CD4-positive, alpha-beta T cell treated with Interleukin-6 at 100 ng/mL for 8 hours (primary cell): ENCODE data around the gene PFKM.

ENCODE experiments used
- DNase-seq: peaks from one replicate; pipeline ENCODE4 v3.0.0-alpha.2; 2020; ENCODE audit warnings: mixed read lengths, low spot score

The PFKM gene

DNA sequence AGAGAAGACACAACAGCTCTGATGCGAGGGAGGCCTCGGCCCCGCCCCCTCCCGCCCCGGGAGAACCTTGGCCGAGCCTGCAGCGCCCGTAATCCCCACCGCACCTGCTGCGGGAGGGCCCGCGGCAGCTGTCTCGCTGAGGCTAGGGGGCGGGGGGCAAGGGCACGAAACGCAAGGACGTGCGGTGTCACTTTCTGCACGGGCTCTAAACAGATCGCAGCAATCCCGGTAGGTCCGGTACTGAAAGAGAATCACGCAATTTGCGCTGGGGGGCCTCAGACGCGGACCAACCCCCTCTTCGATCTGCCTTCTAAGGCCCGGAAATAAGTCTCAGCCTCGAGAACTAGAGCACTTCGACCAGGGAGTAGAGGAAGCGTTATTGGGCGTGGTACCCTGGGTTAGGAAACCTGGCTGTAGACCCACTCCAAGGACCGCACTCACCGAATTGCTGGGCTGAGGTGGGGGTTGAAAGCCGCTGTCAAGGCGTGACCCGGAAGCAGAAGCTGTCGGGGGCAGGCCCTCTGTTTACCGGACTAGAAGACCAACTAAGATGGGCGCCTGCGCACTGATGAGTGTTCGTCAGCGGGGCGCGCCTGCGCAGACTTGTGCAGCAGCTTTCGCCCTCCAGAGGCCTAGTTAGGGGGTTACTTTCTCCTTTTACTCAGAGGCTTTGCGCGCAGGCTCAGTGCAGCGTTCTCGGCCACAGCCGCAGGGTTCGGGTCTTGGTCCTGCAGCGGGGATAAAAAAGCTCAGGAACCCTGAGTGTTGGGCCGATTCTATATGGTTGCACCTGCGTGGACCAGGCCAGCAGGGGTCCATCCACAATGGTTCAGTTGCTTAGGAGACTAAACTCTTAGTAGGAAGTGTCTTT is 38.1 kb downstream of the PFKM start, which contains the start of gene ASB8:
Gene ASB8 (minus strand): TSS at position 498 of the 871 bp plus-strand sequence. CDS start 4,019 bp downstream, outside the sequence.
- peak; percentile 99 for DNase-seq

DNA sequence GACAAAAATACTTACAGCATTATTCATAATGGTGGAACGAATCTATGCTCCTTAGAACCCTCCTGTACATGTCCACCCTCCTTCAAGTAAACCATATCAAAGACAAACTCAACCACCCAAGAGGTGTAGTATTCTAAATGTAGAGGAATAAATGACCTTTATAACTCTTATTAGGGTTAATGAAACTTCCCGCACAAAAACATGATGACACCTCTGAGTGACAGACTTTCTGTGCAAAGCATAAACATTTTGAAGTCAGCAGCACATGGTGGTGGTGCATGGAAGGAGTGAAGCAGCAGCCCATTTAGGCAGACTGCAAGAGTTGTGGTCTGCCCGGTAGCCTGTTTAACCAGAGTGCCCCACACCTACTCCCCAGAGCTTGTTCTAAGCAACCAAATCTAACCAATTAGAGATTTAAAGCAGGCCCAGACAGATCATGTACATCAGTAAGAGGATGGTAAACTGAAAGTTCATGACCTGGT is 38.8 kb downstream of the PFKM start:
- DNase-seq = no peak

DNA sequence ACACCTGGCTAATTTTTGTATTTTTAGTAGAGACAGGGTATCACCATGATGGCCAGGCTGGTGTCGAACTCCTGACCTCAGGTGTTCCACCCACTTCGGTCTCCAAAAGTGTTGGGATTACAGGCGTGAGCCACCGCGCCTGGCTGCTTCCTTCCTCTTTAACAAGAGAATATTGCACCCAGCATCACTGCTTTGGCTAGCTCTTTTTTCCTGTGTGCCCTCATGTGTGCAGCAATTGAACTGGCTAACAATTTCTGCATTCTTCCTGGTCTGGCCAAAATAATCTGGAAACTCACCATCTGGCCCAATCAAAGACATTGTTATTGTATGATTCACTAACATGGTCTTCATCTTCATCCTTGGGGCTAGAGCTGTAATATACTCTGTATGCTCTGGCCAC is 40.9 kb downstream of the PFKM start:
- no peak for DNase-seq

DNA sequence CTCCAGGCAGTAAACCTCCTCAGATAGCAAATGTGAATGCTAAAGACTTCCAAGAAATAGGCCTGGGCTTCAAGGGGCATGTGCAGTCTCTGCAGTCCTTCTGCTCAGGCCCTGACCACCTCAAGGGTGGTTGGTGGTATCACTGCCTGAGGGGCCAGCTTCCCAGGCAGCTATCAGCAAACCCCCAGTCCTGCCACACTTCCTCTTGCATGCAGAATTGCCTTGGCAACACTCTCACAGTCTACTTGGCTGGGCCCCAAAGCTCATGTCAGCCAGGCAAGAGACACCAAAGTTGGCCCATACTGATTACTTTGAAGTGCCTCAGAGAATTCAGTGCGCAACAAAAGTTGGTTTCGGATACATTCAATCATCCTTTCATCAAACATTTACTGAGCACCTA is 41.6 kb downstream of the PFKM start:
- no peak for DNase-seq

DNA sequence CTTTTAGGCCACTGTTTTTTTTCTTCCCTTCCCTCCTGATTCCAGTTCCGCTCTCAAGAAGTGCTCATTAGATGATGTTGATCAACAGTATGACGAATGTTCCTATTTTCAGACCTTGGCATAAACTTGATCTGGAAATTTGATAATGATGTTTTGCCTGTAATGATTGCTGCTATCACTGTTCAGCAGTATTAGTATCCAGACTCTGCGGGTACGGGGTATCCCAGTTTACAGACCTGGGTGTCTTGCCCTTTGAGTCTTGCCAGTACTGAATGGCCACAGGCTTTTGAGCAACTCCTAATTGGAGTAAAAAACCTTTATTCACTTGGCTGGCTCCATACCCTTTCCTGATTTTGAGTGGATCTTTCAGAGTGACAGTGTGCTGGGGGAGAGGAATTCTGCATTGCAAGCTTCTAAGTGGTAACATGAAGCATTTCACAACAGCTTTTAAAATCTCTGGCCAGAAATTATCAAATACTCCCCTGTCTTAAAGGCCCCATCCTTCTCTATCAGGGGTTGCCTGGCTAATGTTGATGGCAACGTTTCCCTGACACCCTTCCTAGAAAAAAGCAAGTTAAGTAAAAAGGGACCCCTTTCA is 44.1 kb downstream of the PFKM start:
- no peak for DNase-seq

DNA sequence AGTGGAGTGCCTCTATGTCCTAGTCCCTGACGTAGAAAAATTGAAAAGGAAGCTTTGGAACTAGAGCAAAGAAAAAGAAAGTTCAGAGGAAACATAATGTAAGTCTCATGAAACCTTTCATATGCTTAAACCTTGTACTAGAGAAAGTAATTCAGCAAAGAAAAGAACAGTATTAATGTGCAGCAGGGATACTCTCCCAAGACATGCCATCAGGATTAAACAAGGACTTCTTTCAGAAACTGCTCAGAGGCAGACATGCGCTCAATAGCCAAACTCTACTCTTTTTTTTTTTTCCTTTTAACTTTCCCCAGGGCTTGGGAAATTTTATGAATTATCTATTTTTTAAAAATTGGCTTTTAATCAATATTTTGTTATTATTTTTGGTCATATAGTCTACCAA is 45.3 kb downstream of the PFKM start:
- no peak for DNase-seq

DNA sequence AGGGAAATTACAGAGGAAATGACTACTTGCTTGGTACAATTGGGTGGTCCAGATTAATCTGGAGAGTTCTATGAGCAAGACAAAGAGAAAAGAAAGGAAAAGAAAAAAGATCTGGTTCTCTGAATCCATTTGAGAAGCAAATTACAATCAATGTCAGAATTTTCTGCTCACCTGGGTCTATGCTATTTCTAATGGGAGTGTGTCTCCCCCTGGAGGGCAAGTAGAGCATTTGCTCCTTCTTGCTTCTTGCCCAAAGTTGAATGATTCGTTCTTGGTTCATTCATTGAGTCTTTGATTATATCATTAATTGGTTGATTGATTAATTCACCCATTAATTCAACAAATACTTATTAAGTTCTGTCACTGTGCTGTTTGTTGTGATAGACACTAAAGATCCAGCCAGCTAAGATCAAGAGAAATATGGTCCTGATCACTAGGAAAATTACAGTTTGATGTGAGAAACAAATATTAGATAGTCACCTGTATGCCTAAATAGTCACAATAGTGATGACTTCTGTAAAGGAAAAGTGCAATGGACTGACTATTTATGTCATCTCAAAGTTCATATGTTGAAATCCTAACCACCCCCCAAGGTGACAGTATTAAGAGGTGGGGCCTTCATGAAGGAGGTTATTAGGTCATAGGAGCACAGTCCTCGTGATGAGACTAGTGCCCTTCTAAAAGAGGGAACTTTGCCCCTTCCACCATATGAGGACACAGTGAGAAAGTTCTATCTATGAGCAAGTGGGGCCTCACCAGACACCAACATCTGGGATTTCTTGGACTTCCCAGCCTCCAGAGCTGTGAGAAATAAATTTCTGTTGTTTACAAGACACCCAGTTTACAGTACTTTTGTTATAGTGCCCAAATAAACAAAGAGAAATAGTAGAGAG is 46.2 kb downstream of the PFKM start:
- peak; percentile 71 for DNase-seq

DNA sequence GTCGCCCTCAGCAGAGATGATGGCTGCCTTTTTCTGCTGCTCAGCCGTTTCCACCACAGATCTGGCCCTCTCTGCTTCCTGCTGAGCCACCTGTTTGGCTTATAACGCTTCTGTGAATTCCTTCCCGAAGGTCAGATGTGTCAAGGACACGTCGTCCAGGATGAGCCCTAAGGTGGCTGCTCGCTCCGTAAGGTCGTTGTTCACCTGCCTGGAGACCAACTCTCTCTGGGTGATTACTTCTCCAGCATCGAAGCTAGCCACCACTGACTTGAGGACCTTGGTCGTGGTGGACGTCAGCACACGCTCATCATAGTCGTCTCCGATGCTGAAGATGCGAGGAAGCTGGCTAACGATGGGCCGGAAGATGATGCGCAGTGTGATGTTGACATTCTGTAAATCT is 49.8 kb downstream of the PFKM start:
- no peak for DNase-seq

DNA sequence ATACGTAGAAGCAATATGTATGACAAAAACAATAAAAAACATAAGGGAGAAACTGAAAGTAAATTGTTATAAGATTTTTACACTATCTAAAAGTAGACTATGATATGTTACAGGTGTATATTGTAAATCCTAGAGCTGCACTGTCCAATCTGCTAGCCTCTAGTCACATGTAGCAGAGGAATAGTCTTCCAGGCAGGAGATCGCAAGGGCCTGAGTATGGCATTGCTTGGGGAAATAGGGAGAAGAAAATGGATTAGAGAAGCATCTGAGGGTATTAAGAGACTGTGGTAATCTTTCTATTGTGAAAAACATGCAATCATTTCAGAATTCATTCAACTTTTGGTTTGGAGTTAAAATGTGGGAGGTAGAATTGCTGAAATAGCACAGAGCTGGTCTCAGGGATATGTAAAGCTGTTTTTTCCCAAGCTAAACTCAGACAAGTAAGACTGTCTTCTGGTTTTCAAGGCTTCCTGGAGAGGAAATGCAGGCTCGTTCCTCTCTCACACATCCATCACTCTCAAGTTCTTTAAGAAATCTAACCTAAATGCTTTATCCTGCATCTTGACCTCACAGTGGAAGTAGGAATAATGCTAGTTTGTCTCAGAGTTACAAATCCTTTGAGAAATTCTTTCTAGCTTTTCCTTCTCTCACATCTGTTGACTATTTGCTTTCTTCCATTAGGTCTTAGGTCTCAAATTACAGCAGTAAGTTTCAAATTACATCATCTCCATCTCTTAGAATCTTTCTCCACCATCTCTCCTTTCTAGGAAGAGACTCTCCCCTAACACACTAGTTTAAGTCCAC is 56.7 kb downstream of the PFKM start:
- DNase-seq = no peak

DNA sequence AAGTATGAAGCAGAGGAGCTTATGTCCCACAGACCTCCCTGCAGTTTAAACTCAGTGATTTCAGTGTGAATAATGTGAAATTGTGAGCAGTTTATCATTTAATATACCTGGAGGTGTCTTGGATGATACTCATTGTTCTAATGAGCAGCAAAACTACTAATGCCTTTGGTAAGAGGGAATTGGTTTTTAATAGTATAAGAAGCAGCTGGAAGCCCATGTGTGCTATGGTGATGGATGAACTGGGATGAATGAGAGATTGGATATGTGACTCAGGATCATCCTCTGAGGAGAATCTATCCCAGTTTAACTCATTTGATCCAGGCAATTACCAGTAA is 57.2 kb downstream of the PFKM start:
- DNase-seq = no peak

DNA sequence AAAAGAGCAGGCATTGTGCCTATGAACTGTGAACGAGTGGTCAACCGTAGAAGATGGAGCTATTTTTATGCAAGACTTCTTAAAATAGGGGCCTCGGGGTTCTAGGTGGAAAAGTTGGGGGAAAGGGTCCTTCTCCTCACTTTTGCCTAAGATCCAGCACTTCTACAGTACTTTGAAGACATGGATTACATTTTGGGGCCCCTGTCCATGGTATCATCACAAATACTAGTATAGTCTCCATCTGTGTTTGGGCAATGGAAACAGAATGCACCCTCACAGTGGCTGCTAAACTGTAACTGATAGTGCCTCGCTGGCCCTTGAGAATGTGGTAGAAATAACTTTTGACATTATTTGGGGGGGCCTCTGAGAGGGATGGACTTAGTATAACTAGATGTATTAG is 58.8 kb downstream of the PFKM start:
- no peak for DNase-seq

DNA sequence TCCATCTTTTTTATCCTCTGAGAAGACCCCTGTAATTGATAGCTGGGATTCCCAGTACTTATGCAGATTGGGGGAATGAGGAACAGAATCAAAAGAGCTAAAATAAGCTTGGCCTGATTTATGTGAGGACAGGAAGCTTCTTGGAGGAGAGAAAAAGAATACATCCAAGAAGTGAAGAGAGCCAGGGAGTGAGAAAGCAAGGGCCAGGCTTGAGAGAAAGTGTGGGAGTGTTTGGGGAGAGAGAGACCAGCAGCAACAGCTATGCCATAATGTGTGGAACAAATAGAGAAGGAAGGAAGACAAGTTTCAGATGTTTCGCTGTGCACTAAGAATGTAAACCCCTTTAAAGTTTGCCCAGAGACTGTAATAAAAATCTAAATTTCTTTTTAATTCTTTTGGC is 60.3 kb downstream of the PFKM start:
- no peak for DNase-seq

DNA sequence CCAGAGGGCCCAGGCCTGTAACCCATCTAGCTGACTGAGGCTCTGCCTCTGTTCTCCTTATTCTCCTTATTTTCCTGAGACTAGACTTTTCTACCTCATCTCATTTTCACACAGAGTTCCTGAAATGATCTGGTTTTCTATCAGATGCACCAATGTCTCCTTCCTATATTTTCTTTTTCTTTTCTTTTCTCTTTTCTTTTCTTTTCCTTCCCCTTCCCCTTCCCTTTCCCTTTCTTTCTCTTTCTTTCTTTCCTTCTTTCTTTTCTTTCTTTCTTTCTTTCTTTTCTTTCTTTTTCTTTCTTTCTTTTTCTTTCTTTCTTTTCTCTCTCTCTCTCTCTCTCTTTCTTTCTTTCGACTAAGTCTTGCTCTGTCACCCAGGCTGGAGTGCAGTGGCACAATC is 61.3 kb downstream of the PFKM start:
- DNase-seq = no peak

DNA sequence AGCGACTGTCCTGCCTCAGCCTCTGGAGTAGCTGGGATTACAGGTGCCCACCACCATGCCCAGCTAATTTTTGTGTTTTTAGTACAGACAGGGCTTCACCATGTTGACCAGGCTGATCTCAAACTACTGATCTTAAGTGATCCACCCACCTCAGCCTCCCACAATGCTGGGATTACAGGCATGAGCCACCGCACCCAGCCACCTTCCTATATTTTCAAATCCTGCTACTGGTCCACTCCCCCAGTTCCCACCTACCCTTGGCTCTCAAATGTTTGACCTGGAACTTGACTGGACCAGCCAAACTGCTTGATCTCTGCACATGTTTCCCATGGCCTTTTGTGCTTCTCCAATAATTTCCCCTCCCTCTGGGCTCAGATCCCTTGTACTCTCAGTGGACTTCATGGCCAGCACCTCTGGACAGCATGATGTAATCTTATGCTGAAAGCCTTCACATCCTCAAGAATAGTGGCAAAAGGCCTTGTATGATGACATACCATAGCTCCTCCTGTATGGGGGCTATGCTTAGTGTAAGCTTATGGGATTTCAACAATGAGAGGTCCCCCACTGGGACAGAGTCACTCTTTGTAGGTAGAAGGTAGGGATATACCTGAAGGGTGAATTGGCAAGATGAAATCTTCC is 61.8 kb downstream of the PFKM start:
- DNase-seq = no peak

DNA sequence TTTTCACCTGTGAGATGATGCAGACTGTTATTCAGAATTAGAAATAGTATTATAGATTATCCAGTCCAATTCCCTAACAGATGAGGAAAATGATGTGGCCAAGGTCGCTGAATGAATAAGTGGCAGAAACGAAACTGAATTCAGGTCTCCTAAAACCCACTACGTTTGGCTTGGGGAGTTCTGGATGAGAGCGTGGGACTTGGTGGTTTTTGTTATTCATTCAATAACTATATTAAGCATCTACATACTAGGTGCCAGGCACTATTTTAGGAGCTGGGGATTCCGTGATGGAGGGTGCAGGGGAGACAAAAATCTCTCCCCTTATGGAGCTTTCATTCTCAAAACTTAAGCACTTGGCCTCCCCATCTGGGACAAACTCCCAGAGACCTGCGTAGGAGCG is 63.5 kb downstream of the PFKM start:
- DNase-seq = no peak

DNA sequence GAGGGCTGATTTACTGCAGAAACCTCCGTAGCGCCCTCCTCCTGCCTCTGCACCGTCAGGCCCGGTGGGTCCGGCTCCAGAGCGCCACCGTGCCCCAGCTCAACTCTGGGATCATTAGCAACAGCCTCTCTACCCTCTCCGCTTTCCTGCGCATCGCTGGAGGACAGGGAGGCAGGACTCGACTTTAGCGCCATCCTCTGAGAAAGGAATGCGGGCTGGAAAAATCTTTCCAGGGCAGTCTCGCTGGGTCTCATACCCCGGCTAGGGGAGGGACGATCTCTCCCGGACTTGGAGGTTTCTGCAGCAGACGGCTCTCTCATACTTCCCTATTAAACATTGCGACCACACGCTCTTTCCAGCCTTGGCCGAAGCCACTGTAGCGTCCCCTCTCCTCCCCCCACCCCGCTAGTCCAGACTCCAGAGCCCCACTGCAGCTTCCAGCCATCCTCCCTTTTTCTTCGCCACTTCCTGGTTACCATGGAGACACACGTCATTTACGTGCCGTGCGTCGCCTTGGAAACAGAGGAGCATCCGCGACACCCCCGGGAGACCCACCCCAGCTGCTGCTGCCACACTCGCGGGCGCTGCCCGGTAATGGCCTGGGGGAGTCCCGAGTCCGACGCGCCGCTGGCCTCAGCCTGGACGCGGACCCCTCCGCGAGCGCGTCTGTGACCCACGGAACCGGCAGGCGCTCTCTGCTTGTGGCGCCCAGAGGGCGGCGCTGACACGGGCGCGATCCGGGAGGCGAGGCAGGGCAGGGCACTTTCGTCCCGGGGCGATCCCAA is 64.1 kb downstream of the PFKM start, which contains the start of gene CCDC184:
Gene CCDC184 (plus strand): TSS at position 554 of the 785 bp plus-strand sequence. CDS start 479 bp downstream, outside the sequence.
- peak; percentile 76 for DNase-seq

DNA sequence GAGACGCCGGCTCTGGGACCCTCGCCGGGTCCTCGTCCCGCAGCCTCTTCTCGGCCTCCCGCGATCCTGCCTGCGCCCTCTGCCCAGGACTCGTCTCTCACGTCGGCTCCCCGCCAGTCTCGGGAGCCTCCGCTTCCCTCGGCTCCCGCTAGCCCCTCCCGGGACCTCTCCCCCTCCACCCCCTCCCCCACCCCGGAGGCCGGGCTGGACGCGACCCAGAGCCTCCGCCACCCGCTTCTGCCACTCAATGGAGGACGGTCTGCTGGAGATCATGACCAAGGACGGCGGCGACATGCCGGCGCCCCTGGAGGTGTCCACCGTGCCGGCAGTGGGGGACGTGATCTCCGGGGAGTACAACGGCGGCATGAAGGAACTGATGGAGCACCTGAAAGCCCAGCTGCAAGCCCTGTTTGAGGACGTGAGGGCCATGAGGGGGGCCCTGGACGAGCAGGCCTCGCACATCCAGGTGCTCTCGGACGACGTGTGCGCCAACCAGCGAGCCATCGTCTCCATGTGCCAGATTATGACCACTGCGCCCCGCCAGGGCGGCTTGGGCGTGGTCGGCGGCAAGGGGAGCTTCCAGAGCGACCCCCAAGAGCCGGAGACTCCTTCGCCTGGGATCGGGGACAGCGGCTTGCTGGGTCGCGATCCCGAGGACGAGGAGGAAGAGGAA is 64.8 kb downstream of the PFKM start:
- no peak for DNase-seq

DNA sequence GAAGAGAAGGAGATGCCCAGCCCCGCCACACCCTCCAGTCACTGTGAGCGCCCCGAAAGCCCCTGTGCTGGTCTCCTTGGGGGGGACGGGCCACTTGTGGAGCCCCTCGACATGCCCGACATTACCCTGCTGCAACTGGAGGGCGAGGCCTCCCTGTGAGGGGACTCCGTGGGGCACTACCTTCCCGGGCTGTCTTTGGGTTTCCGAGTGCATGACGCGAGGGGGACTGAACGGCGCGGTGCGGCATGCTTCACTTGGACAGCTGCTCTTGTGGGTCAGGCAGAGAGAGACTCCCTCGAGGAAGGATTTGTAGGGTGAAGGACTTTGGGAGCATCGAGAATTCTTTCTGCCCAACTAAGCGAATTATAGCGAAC is 65.4 kb downstream of the PFKM start:
- no peak for DNase-seq

DNA sequence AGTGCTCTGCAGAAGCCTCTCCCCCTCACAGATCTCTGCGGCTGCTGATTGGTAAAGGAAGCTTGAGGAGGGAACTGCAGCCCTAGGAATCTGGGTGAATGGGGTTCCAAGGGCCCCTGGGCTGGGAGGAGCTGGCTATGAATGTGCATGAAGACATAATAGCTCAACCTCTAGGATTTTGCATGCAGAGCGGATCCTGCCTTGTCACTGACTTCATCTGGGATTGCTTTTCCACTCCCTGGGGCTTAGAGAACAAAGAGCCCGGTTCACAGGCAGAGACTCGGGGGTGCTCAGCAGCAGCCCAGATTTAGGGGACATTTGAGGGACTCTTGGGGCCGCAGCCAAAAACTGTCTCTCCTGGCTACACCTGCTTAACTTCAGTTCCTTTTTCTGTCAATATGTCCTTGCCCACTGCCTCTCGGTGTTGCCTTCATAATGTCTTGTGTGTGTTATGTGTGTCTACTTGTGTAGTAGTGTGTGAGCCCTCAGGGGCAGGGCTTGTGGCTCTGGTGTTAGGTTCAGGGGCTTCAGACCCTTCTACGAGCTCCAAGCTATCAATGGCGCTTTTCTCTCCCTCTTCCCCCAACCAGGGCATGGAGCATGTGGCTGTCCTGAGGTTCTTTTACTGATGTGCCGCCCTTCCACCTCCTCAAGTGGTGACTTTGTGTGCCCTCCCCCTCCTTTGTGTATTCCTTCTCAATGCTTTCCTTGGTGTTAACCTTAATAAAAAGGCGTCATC is 66.2 kb downstream of the PFKM start:
- no peak for DNase-seq
